Activated CD4-positive, alpha-beta T cell treated with anti-CD3 and anti-CD28 coated beads, Interleukin-2, amount 50 U/mL, for 4 hours (primary cell): ENCODE data around the gene C2CD3.

Source experiments
- DNase-seq, 2 experiments: peaks; one replicate each; pipeline ENCODE4 v3.0.0-alpha.2; 2020

C2CD3 gene

DNA sequence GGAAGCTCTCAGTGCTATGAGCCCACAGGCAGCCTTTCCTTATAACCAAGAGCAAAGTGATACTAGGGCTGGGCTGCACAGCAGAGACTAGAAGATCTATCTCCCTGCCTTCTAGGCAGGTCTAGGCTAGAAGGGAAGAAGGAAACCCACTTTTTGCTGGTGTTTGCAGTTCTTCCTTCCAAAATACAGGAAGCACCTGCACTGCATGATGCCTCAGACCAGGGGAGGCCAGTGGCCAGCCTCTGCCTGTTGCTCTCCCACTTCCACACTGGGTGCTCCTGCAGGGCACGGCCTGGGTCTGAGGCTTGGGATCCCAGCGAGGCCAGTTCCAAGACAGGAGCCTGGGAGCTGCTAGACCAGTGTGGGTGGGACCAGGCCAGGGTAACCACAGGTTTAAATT, 155.9 kb downstream of the C2CD3 start:
- DNase-seq = no peak

DNA sequence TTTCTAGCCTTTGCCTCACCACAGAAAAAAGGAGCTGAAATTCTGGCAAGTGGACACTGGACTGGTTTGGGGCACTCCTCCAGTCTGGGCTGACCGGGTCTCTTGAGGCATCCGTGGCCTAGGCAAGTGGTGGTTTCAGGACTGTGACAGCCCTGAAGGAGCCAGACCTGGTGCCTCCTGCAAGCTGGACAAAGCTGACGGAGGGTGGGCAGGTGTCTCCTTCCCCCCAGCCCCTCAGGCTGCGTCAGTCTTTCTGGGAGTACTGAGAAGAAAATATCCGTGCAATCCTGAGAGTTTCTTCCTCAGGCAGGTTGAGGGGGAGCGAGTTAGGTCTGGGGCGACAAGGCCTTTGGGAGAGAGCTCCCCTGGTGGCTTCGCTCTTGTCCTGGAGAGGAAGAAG, 157.7 kb downstream of the C2CD3 start:
- DNase-seq = no peak

DNA sequence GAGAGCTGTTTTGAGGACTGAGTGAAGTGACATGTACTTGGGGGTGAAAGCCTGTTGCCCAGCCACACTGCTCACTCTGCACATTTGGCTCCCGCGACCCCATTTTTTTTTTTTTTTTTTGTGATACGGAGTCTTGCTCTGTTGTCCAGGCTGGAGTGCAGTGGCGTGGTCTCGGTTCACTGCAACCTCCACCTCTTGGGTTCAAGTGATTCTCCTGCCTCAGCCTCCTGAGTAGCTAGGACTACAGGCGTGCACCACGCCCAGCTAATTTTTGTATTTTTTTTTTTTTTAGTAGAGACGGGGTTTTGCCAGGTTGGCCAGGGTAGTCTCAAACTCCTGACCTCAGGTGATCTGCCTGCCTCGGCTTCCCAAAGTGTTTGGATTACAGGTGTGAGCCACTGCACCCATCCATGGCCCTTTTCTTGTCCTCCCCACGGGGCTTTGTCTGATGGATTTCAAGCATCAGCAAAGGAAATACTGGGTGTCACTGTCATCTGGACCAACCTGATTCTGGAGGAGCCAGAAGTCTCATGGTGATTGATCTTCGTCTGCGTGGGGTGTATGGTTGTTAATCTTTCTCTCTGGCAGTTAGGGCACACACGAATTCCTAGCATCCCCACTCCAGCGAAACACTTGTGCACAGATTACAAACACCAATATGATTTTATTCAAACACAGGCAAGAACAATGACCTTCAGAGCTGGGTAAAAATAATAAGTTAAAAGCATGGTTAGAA, 158.6 kb downstream of the C2CD3 start:
- DNase-seq = no peak

GRCh38 chr11:74011360-74012073, 159.3 kb downstream of the C2CD3 start:
- DNase-seq = peak in 1 of 2 experiments; percentile 27

GRCh38 chr11:74010306-74011300, 160.2 kb downstream of the C2CD3 start:
- no peak for DNase-seq

GRCh38 chr11:74009675-74010305, 161.0 kb downstream of the C2CD3 start:
- DNase-seq = no peak

DNA sequence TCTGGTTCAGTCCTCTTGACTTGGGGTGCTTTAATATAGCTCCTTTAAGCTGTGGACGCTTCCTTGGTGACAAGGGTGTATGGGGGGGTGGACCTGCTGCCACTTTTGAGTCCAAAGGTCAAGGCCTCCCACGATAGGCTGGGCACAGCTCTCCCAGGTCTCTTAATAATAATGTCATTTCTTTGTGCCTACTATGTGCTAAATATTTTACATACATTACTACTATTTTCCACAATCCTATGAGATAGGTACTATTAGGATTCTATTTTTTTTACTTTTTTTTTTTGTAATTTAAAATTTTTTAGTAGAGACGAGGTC, 161.6 kb downstream of the C2CD3 start:
- DNase-seq = no peak

GRCh38 chr11:74008373-74009229, 162.2 kb downstream of the C2CD3 start, which contains the start of gene UCP3:
Gene UCP3, minus strand, starts transcription at chr11:74009085. Its CDS starts 2,043 bp downstream, at chr11:74007042.
- DNase-seq = no peak

GRCh38 chr11:74007691-74008372, 163.0 kb downstream of the C2CD3 start:
- DNase-seq = no peak

- DNase-seq = no peak
Observed at GRCh38 chr11:74006743-74007304, 164.0 kb downstream of the C2CD3 start.

DNA sequence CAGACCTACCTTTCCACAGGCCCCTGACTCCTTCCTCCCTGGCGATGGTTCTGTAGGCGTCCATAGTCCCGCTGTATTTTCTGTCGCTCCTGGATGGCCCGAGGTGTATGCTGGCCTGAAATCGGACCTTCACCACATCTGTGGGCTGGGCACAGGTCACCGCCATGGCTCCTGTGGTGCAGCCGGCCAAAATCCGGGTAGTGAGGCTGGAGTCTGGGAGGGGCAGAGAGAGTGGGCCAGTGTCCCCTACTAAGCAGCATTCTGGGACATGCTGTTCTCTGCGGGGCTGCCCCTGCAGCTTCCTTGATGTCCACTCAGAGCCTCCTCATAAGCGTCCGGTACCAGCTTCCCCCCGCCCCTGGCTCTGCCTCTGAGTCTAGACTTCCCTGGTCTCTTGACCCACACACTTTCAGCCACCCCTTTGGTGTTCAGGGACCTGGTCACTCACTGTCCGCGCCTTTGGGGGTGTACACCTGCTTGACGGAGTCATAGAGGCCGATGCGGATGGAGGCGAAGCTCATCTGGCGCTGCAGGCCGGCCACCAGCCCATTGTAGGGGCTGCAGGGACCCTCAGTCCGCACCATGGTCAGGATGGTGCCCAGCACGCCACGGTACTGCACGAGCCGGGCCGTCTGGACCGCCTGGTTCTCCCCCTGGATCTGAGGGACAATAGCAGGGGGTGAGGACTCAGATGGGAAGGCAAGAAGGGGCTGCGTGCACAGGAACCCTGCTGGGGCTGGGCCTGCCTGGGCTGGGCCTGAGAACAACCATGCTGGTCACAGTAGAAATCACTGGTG, 164.9 kb downstream of the C2CD3 start:
- no peak for DNase-seq

GRCh38 chr11:74004759-74005615, 165.8 kb downstream of the C2CD3 start:
- peak; percentile 77 to 80 for DNase-seq

DNA sequence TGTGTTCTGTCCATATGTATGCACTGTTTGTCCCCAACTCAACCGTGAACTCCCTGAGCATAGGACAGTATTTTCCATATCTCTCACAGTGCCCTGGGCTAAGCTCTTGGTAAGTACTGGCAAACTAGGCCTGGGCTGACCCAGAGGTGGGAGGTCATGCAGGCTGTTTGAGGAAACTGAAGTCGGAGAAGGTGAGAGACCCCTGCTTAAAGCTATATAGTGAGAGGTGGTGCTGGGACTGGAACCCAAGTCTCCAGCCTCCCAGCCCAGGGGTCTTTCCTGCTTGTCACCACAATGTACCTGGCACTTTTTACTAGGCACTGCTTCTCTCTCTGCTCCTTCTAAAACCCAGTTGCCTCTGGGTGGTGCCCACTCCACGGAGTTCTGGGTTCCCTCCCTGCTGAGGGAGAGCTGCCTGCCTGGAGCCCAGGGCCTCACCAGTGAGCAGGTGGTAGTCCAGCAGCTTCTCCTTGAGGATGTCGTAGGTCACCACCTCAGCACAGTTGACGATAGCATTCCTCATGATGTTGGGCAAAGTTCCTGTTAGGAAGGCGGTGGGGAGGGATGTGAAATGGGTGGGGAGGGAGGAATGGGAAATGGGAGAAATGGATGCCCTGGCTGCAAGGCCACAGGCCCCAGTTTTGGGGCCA, 166.6 kb downstream of the C2CD3 start:
- DNase-seq = no peak

DNA sequence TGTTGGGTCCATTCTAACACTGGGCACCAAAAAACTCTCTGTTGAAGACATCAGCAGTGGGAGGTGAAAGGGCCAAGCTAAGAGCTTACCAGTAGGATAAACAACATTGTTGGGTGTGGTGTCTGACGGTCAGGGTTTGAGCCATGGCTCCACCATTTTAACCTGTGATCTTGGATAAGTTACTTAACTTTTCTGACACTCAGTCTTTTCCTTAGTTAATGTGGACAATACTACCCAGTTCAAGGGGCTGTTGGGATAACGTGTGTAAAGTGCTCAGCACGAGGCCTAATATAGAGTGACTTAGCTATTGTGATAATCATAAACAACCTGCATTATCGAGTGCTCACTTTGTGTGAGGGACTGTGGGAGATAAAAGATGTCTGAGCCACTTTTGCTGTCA, 168.0 kb downstream of the C2CD3 start:
- DNase-seq = no peak

DNA sequence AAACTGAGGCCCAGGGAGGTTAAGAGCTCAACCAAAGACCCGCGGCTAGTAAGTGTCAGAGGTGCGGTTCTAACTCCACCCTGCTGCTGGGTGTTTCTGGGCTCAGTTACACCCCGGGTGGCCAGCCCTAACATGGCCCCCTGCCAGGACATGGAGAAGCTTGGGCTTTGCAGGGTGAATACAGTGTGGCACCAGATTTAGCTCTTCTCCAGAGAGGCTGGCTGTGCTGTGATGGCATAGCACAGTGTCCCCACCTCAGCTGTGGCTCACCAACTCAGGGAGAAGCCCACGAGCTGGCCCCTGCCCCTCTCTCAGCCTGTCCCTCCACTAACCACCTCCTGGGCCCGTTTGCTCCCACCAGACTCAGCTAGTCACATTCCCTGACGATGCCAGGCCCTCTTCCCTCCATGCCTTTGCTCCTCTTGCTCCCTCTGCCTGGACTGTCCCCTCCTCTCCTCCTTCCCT, 168.9 kb downstream of the C2CD3 start:
- no peak for DNase-seq

GRCh38 chr11:74000307-74001133, 170.3 kb downstream of the C2CD3 start:
- DNase-seq = no peak

- DNase-seq = no peak
Observed at GRCh38 chr11:73999581-74000306, 171.1 kb downstream of the C2CD3 start.
